Stimulated activated naive B cell treated with anti-CD40 and anti-IgM and Interleukin-4, amounts not matched to agents 10 μg/mL and 1 μg/mL and 100 μg/mL, for 72 hours (primary cell): ENCODE data around the gene PLPP7.
"Not testable (repeated sequence)": the region's sequence is repeated elsewhere in the genome, so short reads cannot be mapped to it uniquely, and the experiment has no call there.

ENCODE experiments used
- ATAC-seq, 2 donors: fragments of 150-1000 bp; cut with Tn5 transposase; replicated peaks; 2 replicates each; pipeline ENCODE4 v1.10.0; 2021; ENCODE audit warnings: moderate library complexity in 1 of 2
- DNase-seq: peaks from one replicate; pipeline ENCODE4 v3.0.0; 2021
- H3K27ac Mint-ChIP-seq: one replicate; pipeline ENCODE4 v1.8.0; 2022; ENCODE audit warnings: mild to moderate bottlenecking, mixed read lengths
- H3K27me3 Mint-ChIP-seq, 2 donors: one replicate each; pipeline ENCODE4 v1.8.0; 2022; ENCODE audit warnings: mixed read lengths in 2 of 2
- H3K36me3 Mint-ChIP-seq, 2 donors: one replicate each; pipeline ENCODE4 v1.8.0; 2022; ENCODE audit warnings: mixed read lengths in 2 of 2, mild to moderate bottlenecking in 1 of 2
- H3K4me1 Mint-ChIP-seq, 2 donors: one replicate each; pipeline ENCODE4 v1.8.0; 2022; ENCODE audit warnings: mixed read lengths in 2 of 2, mild to moderate bottlenecking in 1 of 2
- H3K4me3 Mint-ChIP-seq, 2 donors: one replicate each; pipeline ENCODE4 v1.8.0; 2022; ENCODE audit warnings: mild to moderate bottlenecking in 2 of 2, mixed read lengths in 2 of 2, moderate library complexity in 1 of 2
- H3K9me3 Mint-ChIP-seq, 2 donors: one replicate each; pipeline ENCODE4 v1.8.0; 2022; ENCODE audit warnings: mixed read lengths in 2 of 2, mild to moderate bottlenecking in 1 of 2

Gene PLPP7

DNA sequence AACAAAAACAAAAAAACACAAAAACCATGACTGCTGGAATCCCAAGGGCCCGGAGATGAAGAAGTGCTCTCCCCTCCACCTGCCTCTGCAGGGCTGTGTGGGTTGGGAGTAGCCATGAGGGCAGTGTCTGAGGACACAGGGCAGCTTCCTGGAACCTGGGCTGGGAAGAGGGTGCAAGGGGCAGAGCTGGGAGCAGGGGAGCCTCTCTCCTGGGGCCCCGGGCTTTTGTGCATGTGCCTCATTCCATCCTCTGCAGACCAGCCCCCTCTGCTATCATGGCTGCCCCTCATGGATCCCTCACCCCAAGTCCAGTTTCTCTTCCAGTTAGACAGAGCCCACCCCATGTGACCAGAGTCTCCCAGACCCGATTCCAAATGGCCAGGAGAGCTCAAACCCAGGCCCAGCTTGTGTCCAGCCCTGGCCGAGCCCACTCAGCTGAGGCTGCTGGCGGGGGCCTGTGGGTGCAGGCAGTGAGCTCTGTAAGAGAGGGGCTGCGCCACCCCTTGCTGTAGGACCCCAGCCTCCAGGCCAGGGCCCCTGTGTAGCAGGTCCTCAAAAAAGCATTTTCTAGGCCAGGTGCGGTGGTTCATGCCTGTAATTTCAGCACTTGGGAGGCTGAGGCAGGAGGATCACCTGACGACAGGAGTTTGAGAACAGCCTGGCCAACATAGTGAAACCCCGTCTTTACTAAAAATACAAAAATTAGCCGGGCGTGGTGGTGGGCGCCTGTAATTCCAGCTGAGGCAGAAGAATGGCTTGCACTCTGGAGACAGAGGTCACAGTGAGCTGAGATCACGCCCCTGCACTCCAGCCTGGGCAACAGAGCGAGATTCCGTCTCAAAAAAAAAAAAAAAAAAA, 44.5 kb downstream of the PLPP7 start:
- peaks cover 2 to 9% of the 10 kb centered on the region in 2 donors for H3K4me1 Mint-ChIP-seq
- no peak overlapping the region for H3K4me3 Mint-ChIP-seq
- peaks cover 0 to 9% of the 10 kb centered on the region in 2 donors for H3K27me3 Mint-ChIP-seq
- DNase-seq (no peak), ATAC-seq (no peak)
- H3K9me3 Mint-ChIP-seq = no peaks in the 10 kb centered on the region
- H3K36me3 Mint-ChIP-seq = no peaks in the 10 kb centered on the region
- no peak overlapping the region for H3K27ac Mint-ChIP-seq

DNA sequence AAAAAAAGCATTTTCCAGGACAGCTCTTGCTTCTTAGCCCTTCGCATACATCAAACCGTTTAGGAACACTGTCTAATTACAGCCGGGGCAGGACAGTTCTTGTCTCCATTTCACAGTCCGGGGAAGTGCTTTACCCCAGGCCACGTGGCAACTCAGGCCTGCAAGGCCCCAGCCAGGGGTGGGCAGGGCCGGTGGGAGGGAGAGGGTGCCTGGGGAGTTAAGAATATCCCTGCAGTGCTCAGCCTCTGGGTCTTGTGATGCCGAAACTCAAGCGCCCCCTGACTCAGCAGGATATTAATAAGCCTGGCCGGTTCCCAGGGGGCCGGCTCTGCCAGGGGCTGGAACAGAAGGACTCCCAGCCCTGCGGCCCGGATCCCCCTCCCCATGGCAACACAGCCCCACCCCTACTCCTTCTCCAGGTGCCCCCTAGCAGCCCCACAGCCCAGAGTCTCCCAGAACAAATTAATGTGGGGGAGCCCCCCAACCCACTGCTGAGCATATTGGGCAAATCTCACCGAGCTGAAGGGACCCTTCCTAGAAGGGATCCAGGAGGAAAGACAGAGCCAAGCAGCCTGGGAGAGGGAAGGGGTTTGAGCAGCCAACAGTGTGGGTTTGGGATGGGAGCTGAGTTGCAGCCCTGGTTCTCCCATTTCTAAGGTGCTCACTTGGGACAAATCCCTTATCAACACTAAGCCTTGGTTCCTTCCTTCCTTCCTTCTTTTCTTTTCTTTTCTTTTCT, 45.3 kb downstream of the PLPP7 start:
- no peaks in the 10 kb centered on the region for H3K36me3 Mint-ChIP-seq
- DNase-seq (no peak), ATAC-seq (no peak)
- H3K27ac Mint-ChIP-seq = no peak overlapping the region
- H3K9me3 Mint-ChIP-seq = no peaks in the 10 kb centered on the region
- peaks cover 2 to 9% of the 10 kb centered on the region in 2 donors for H3K4me1 Mint-ChIP-seq
- H3K27me3 Mint-ChIP-seq = peaks cover 0 to 9% of the 10 kb centered on the region in 2 donors
- no peak overlapping the region for H3K4me3 Mint-ChIP-seq

DNA sequence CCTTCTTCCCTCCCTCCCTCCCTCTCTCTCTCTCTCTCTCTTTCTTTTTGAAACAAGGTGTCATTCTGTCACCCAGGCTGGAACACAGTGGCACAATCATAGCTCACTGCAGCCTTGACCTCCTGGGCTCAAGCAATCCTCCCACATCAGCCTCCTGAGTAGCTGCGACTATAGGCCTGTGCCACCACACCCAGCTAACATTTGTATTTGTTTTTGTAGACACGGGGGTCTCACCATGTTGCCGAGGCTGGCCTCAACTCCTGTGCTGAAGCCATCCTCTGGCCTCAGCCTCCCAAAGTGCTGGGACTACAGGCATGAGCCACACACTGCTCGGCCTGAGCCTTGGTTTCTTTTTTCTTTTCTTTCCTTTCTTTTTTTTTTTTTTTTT, 45.8 kb downstream of the PLPP7 start:
- Mint-ChIP-seq H3K27me3 (peaks cover 0 to 9% of the 10 kb centered on the region in 2 donors), H3K4me3 (no peak overlapping the region), H3K9me3 (no peaks in the 10 kb centered on the region), H3K4me1 (peaks cover 2 to 9% of the 10 kb centered on the region in 2 donors), H3K27ac (no peak overlapping the region), H3K36me3 (no peaks in the 10 kb centered on the region)
- DNase-seq (no peak), ATAC-seq (no peak)

DNA sequence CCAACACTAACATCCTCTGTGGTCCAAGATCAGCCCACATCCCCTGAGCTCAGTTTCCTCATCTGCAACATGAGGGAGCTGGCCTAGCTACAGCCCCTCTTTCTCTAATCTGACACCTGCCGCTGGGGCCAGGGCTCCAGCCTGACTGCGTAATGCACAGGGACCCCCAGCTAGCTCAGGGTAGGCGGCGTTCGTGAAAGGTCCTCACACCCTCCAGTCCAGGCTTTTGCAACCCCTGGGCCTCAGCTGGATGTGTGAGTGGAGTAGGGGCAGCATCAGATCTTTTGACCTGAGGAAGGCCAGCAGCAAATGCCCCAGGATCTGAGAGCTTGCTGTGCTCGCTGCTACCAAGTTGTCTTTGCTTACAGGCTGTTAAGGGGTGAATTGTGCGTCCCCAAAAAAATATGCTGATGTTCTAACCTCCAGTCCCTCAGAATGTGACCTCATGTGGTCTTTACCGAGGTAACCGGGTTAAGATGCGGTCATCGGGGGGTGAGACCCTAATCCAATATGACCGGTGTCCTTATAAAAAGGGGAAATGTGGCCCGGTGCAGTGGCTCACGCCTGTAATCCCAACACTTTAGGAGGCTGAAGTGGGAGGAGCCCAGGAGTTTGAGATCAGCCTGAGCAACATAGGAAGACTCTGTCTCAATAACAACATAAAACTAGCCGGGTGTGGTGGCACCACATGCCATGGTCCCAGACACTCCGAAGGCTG, 47.8 kb downstream of the PLPP7 start:
- ATAC-seq (no peak), DNase-seq (no peak)
- Mint-ChIP-seq H3K36me3 (no peaks in the 10 kb centered on the region), H3K9me3 (no peaks in the 10 kb centered on the region), H3K4me1 (peaks cover 2 to 9% of the 10 kb centered on the region in 2 donors), H3K4me3 (no peak overlapping the region), H3K27ac (no peak overlapping the region), H3K27me3 (peaks cover under 1 to 9% of the 10 kb centered on the region in 2 donors)

DNA sequence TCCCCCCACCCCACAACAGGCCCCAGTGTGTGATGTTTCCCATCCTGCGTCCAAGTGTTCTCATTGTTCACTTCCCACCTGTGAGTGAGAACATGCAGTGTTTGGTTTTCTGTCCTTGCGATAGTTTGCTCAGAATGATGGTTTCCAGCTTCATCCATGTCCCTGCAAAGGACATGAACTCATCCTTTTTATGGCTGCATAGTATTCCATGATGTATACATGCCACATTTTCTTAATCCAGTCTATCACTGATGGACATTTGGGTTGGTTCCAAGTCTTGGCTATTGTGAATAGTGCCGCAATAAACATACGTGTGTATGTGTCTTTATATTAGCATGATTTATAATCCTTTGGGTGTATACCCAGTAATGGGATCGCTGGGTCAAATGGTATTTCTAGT, 49.7 kb downstream of the PLPP7 start:
- not testable (repeated sequence) for H3K27ac Mint-ChIP-seq, H3K27me3 Mint-ChIP-seq, H3K36me3 Mint-ChIP-seq, DNase-seq, H3K4me1 Mint-ChIP-seq, H3K4me3 Mint-ChIP-seq, ATAC-seq, H3K9me3 Mint-ChIP-seq

DNA sequence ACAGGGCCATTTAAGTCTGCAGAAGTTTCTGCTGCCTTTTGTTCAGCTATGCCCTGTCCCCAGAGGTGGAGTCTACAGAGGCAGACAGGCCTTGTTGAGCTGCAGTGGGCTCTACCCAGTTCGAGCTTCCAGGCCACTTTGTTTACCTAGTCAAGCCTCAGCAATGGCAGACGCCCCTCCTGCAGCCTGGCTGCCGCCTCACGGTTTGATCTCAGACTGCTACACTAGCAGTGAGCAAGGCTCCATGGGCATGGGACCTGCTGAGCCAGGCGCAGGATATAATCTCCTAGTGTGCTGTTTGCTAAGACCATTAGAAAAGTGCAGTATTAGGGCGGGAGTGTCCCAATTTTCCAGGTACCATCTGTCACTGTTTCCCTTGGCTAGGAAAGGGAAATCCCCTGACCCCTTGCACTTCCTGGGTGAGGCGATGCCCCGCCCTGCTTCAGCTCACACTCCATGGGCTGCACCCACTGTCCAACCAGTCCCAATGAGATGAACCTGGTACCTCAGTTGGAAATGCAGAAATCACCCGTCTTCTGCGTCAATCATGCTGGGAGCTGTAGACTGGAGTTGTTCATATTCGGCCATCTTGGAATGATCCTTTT, 55.5 kb downstream of the PLPP7 start:
- H3K36me3 Mint-ChIP-seq, H3K9me3 Mint-ChIP-seq, ATAC-seq, H3K27ac Mint-ChIP-seq, DNase-seq, H3K4me1 Mint-ChIP-seq, H3K4me3 Mint-ChIP-seq: not testable (repeated sequence)
- peaks cover 5 to 14% of the 10 kb centered on the region in 2 donors for H3K27me3 Mint-ChIP-seq

DNA sequence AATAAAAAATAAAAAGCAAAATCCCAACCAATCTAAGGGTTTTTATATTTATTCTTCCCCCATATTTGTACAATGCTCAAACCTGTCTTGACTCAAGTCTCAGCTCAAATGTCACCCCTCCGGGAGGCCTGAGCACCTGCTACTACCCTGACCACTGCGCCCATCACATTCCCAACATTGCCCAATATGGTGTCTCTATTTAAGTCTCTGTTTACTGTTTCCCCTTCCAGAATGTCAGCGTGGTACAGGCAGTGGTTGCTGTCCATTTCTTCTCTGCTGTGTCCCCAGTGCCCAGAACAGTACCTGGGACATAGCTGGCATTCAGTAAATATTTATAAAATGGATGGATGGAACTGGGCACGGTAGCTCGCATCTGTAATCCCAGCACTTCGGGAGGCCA, 57.0 kb downstream of the PLPP7 start:
- Mint-ChIP-seq H3K27ac (no peak overlapping the region), H3K36me3 (peaks cover 0 to 3% of the 10 kb centered on the region in 2 donors)

DNA sequence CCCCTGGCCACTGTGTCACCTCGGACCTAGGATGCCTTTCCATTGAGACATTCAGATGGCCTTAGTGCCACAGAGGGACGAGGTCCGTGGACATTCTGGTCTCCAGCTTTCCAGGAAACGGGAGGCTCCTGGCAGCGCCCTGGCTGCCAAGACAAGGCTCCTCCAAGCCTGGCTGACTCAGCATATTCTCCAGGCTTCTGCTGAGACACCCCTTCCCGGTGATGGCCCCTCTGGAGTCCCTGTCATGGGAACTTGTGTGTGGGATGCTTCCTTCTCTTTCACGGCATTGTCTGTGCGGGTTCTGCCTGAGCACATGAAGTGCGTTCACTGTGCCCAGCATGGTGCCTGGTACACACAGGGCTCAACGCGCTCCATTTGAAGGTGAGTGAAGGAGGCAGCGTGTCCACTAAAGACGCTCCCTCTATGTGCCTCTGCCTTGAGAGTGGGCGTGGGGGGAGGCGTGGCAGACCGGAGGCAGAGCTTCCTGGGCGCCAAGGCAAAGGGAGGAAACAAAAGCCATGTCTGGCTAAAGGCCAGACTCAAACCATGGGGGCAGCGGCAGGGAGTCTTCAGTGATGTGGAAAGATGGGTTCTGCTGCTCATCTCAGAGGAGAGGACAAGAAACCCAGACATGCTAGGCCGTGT, 58.0 kb downstream of the PLPP7 start:
- H3K4me3 Mint-ChIP-seq = no peak overlapping the region
- ATAC-seq (no peak), DNase-seq (no peak)
- peaks cover 7 to 10% of the 10 kb centered on the region in 2 donors for H3K4me1 Mint-ChIP-seq
- H3K36me3 Mint-ChIP-seq = peaks cover 0 to 3% of the 10 kb centered on the region in 2 donors
- no peaks in the 10 kb centered on the region for H3K9me3 Mint-ChIP-seq
- H3K27me3 Mint-ChIP-seq = peaks cover 5 to 11% of the 10 kb centered on the region in 2 donors
- no peak overlapping the region for H3K27ac Mint-ChIP-seq

More for the DNA sequence above, 57.0 kb downstream of the PLPP7 start:
- Mint-ChIP-seq H3K27me3 (peaks cover 5 to 14% of the 10 kb centered on the region in 2 donors), H3K4me3 (no peak overlapping the region), H3K4me1 (peaks cover 7 to 10% of the 10 kb centered on the region in 2 donors), H3K9me3 (no peaks in the 10 kb centered on the region)
- DNase-seq (no peak), ATAC-seq (no peak)

DNA sequence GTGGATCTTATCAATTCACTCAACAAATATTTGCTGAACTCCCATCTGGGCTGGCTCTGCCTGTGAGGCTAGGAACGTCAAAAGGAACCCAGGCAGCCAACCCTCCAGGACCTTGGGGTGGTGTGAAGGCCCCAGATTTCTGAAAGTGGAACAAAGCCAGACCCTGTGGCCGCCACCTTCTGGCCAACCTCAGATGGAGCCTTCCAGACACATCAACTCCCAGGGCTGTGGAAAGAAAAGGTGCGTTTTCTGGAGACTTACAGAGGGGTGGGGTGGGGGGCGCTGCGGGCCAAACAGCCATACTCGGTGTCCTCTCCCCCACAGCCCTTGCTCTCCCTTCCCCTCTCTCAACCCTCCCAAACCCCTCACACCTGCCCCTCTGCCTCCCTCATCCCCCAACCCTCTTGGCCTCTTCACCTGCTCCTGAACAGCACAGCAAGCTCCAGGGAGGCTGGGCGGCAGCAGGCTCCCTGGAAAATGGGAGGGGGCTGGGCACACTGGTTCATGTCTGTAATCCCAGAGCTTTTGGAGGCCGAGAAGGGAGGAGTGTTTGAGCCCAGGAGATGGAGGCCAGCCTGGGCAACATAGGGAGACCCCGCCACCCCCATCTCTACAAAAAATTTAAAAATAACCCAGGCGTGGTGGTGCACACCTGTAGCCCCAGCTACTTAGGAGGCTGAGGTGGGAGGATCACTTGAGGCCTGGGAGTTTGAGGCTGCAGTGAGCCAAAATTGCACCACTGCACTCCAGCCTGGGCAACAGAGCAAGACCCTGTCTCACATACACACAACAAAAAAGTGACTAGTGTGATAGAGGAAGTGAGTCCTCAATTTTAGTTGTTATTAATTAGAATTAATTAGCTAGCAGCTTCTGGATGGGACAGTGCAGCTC, 59.4 kb downstream of the PLPP7 start:
- H3K27ac Mint-ChIP-seq = no peak overlapping the region
- H3K36me3 Mint-ChIP-seq = peaks cover 0 to 3% of the 10 kb centered on the region in 2 donors
- ATAC-seq = no peak
- no peaks in the 10 kb centered on the region for H3K9me3 Mint-ChIP-seq
- H3K27me3 Mint-ChIP-seq = peaks cover 5 to 8% of the 10 kb centered on the region in 2 donors
- no peak overlapping the region for H3K4me3 Mint-ChIP-seq
- DNase-seq = no peak
- H3K4me1 Mint-ChIP-seq = peaks cover 7 to 10% of the 10 kb centered on the region in 2 donors

DNA sequence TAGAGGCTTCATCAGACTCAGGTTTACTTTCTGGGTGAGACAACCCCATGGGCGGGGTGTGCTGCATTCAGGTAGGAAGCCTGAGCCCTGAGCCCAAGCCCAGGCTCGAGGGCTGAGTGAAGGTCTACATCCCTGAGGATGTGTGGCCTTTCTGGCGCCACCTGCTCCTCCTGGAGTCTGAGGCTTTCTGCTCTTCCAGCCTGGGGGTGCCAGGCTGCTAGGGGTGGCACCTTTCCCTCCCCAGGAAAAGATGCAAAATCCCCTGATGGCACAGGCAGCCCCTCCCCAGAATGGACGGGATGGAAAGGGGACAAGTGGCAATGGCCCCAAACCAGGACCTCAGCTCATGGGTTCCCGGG, 60.0 kb downstream of the PLPP7 start:
- Mint-ChIP-seq H3K4me3 (peak overlapping the region in 1 of 2 donors; percentile 37), H3K36me3 (peaks cover 0 to 3% of the 10 kb centered on the region in 2 donors)

DNA sequence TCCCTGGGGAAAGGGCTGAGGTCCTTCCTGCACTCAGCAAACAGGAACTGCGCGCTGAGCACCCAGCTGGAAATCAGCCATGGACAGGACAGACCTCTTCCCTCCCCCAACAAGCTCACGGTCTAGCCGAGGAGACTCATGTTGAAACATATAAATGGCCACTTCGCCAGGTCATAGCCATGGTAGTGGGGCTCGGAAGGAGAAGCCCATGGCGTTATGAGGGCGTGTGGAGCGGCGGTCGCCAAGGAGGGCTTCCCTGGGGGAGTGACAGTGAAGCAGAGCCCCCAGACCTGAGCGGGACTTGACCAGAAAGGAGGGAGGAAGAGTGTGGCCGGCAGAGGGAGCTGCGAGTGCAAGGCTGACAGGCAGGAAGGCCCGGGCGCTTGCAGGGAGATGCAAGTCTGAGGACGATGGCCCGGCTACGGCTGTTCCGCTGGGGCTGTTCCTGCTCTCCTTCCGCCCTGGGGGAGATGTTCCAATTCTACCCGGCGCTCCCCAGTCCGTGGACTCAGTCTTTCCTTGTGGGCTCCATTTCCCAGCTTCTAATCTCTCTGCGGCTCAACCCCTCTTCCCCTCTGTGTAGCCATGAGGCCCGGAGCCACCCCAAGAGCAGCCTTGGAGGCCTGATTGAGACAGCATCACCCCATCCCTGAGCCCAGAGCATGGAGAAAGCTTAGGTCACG, 60.5 kb downstream of the PLPP7 start:
- Mint-ChIP-seq H3K9me3 (no peaks in the 10 kb centered on the region), H3K4me3 (peak overlapping the region; percentile 37 to 72), H3K27ac (no peak overlapping the region), H3K36me3 (peaks cover 0 to 3% of the 10 kb centered on the region in 2 donors), H3K4me1 (peaks cover 7 to 10% of the 10 kb centered on the region in 2 donors), H3K27me3 (peaks cover 5 to 8% of the 10 kb centered on the region in 2 donors)
- ATAC-seq = peak; percentile 98 to 99
- peak; percentile 72 for DNase-seq

More for the DNA sequence above, 60.0 kb downstream of the PLPP7 start:
- DNase-seq (no peak), ATAC-seq (no peak)
- Mint-ChIP-seq H3K4me1 (peaks cover 7 to 10% of the 10 kb centered on the region in 2 donors), H3K27ac (no peak overlapping the region), H3K9me3 (no peaks in the 10 kb centered on the region), H3K27me3 (peaks cover 5 to 8% of the 10 kb centered on the region in 2 donors)

DNA sequence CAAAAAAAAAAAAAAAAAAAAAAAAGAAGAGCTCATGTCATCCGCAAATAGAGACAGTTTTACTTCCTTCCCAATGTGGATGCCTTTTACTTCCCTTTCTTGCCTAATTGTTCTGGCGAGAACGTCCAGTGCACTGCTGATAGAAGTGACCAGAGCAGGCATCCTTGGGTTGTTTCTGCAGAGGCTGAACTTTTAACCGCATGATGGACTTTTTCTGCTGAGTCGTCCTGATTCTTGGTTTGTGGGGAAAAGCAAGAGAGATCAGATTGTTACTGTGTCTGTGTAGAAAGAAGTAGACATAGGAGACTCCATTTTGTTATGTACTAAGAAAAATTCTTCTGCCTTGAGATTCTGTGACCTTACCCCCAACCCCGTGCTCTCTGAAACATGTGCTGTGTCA, 67.0 kb downstream of the PLPP7 start:
- peak overlapping the region in 1 of 2 donors; percentile 41 for H3K4me3 Mint-ChIP-seq
- H3K27me3 Mint-ChIP-seq, H3K27ac Mint-ChIP-seq, DNase-seq, H3K9me3 Mint-ChIP-seq, H3K36me3 Mint-ChIP-seq: not testable (repeated sequence)
- peak; percentile 33 to 54 for ATAC-seq
- H3K4me1 Mint-ChIP-seq = peaks cover 3 to 14% of the 10 kb centered on the region in 2 donors
